Mammary epithelial cell (primary cell): Measurements from ENCODE around the gene SMIM44.

ENCODE experiments used
- CTCF ChIP-seq, 2 donors: IDR thresholded peaks in 1 of 2; conservative IDR thresholded peaks in 1 of 2; 2 replicates each; pipeline ENCODE4 v1.5.1; 2011 to 2012; ENCODE audit warnings: inconsistent platforms in 2 of 2, low read length in 2 of 2, mild to moderate bottlenecking in 2 of 2, control low read depth in 1 of 2, low read depth in 1 of 2; ENCODE audit not compliant: insufficient read depth in 1 of 2; ENCODE audit errors: extremely low read depth in 1 of 2
- EZH2 ChIP-seq: IDR thresholded peaks from 2 replicates; pipeline ENCODE4 v1.6.1; 2012; ENCODE audit warnings: low read length, inconsistent platforms, borderline replicate concordance

DNA sequence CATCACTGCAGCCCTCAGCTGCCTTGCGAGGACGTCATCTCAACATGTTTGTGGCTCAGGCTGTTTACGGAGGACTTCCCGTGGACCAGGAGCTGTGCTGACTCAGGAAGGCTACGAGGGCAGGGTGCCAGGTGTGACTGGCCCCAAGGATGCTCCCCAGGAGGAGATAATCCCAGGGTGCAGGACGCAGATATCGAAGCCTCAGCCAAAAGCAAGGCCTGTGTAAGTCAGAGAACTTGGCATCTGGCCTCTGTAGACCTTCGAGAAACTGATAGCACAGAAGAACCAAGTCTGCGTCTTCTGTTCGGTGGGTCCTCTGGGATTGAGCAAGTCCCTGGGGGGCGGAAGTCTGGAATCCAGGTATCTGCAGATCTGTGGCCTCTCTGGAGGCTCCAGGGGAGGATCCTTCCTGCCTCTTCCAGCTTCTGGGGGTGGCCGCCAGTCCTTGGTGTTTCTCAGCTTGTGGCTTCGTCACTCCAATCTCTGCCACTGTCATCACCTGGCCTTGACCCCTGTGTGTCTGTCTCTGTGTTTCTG, 19.9 kb upstream of the SMIM44 start:
- TF ChIP-seq CTCF (conservative IDR thresholded peaks at IDR 0.05 in 1 of 2, IDR thresholded peaks at IDR 0.05 in 1 of 2; ENCODE audit: extremely low read depth in 1 of 2, insufficient read depth in 1 of 2, low read depth in 1 of 2, low read length in 2 of 2) (no peak), EZH2 (no peak)
